ENCODE results near the gene HMCN2.

Gene HMCN2

DNA sequence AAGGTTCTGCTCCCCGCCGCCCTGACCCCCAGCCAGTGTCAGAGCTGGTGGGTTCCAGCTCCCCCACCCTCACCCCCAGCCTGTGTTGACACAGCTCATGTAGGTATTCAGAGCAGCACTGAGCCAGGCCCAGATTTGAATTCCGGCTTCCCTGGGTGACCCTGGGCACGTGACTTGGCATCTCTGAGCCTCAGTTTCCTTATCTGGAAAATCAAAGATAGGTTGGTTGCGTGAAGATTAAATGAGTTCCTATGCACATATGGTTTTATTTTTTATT is 42.0 kb downstream of the HMCN2 start:
- no peak overlapping the region for H3K4me2 ChIP-seq (ENCODE audit: low read length)
- H3K27me3 ChIP-seq (ENCODE audit: low read depth, low read length) = no peaks in the 10 kb centered on the region; the same call in 1 of the 2 replicates
- H3K9ac ChIP-seq (ENCODE audit: low read length) = no peak overlapping the region
- H3K79me2 ChIP-seq (ENCODE audit: low read length) = no peaks in the 10 kb centered on the region
- H3K9me3 ChIP-seq (ENCODE audit: insufficient read depth, low read length) = no peaks in the 10 kb centered on the region
- no peak overlapping the region for H3K27ac ChIP-seq (ENCODE audit: low read length)
- H2AFZ ChIP-seq (ENCODE audit: low read depth, low read length) = no peak overlapping the region
- no peaks in the 10 kb centered on the region for H4K20me1 ChIP-seq (ENCODE audit: insufficient read depth, low read length)
- no peaks in the 10 kb centered on the region for H3K36me3 ChIP-seq (replicated peaks; ENCODE audit: low read depth, low read length)
- H3K4me1 ChIP-seq (ENCODE audit: low read length) = no peaks in the 10 kb centered on the region
- no peak for TF ChIP-seq EZH2phosphoT487 (IDR thresholded peaks at IDR 0.05; ENCODE audit: low read depth)
- TF ChIP-seq, protein P1, sequence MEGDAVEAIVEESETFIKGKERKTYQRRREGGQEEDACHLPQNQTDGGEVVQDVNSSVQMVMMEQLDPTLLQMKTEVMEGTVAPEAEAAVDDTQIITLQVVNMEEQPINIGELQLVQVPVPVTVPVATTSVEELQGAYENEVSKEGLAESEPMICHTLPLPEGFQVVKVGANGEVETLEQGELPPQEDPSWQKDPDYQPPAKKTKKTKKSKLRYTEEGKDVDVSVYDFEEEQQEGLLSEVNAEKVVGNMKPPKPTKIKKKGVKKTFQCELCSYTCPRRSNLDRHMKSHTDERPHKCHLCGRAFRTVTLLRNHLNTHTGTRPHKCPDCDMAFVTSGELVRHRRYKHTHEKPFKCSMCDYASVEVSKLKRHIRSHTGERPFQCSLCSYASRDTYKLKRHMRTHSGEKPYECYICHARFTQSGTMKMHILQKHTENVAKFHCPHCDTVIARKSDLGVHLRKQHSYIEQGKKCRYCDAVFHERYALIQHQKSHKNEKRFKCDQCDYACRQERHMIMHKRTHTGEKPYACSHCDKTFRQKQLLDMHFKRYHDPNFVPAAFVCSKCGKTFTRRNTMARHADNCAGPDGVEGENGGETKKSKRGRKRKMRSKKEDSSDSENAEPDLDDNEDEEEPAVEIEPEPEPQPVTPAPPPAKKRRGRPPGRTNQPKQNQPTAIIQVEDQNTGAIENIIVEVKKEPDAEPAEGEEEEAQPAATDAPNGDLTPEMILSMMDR (IDR thresholded peaks at IDR 0.05; ENCODE audit: low read depth, low read length) = no peak
- no peak overlapping the region for H3K4me3 ChIP-seq (ENCODE audit: low read length)

DNA sequence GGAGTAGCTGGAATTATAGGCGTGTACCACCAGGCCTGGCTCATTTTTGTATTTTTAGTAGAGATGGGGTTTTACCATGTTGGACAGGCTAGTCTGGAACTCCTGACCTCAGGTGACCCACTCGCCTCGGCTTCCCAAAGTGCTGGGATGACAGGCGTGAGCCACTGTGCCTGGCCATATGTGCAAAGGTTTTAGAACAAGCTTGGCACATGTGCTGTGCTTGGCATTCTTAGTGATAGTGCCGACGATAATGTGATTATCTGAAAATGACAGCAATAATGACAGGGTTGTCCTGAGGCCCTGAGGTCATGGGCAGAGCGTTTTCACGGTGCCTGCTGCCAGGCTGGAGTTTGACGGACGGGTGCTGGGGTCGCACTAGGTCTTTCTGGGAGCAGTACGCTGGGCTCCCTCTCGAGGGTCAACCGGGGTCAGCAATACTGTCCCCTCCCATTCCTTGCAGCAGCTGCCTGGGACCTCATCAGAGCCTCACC is 42.6 kb downstream of the HMCN2 start:
- TF ChIP-seq, protein P1 (IDR thresholded peaks at IDR 0.05; ENCODE audit: low read depth, low read length) = no peak
- TF ChIP-seq EZH2phosphoT487 (IDR thresholded peaks at IDR 0.05; ENCODE audit: low read depth) = no peak
- H3K36me3 ChIP-seq (replicated peaks; ENCODE audit: low read depth, low read length) = no peaks in the 10 kb centered on the region
- H3K27me3 ChIP-seq (ENCODE audit: low read depth, low read length) = no peaks in the 10 kb centered on the region; the same call in 1 of the 2 replicates

DNA sequence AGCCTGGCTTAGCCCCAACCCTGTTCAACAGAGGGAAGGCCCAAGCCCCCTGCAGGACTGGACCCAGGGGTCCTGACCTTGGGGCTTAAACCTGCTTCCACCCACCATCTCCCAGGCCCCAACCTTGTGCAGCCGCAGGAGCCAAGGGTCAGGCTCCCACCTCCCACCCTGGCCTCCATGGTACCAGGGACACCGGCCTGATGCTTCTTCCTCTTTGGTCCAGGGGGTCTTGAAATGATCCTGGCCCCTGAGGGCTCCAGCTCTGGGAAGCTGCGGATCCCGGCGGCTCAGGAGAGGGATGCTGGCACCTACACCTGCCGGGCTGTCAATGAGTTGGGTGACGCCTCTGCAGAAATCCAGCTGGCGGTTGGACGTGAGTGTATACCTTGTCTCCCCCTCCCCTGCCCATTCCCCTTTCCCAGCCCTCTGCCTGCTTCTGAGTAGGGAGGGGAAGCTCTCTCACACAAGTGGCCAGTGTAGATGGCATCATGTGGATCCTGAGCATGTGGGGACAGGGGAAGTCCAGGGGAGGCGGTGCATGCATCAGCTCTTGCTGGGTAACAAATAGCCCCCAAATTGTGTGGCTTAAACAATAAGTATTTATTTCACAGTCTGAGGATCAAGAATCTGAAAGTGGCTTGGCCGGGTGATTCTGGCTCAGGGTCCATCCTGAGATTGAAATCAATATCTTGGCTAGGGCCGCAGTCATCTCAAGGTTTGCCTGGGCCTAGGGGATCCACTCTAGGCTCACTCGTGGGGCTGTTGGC is 44.3 kb downstream of the HMCN2 start:
- no peaks in the 10 kb centered on the region for H3K9me3 ChIP-seq (ENCODE audit: insufficient read depth, low read length)
- H3K27me3 ChIP-seq (ENCODE audit: low read depth, low read length) = no peaks in the 10 kb centered on the region; the same call in 1 of the 2 replicates
- no peaks in the 10 kb centered on the region for H3K36me3 ChIP-seq (replicated peaks; ENCODE audit: low read depth, low read length)
- no peak overlapping the region for H3K9ac ChIP-seq (ENCODE audit: low read length)
- H4K20me1 ChIP-seq (ENCODE audit: insufficient read depth, low read length) = no peaks in the 10 kb centered on the region
- no peak overlapping the region for H3K27ac ChIP-seq (ENCODE audit: low read length)
- no peak overlapping the region for H3K4me2 ChIP-seq (ENCODE audit: low read length)
- TF ChIP-seq EZH2phosphoT487 (IDR thresholded peaks at IDR 0.05; ENCODE audit: low read depth) = no peak
- TF ChIP-seq, protein P1 (IDR thresholded peaks at IDR 0.05; ENCODE audit: low read depth, low read length) = no peak
- H3K4me1 ChIP-seq (ENCODE audit: low read length) = peaks cover 18% of the 10 kb centered on the region
- no peak overlapping the region for H2AFZ ChIP-seq (ENCODE audit: low read depth, low read length)
- H3K79me2 ChIP-seq (ENCODE audit: low read length) = no peaks in the 10 kb centered on the region
- no peak overlapping the region for H3K4me3 ChIP-seq (ENCODE audit: low read length)

More for the DNA sequence above, 42.6 kb downstream of the HMCN2 start:
- Histone ChIP-seq H3K4me2 (ENCODE audit: low read length) (no peak overlapping the region), H3K4me3 (ENCODE audit: low read length) (no peak overlapping the region), H2AFZ (ENCODE audit: low read depth, low read length) (no peak overlapping the region), H4K20me1 (ENCODE audit: insufficient read depth, low read length) (no peaks in the 10 kb centered on the region), H3K79me2 (ENCODE audit: low read length) (no peaks in the 10 kb centered on the region), H3K9me3 (ENCODE audit: insufficient read depth, low read length) (no peaks in the 10 kb centered on the region), H3K9ac (ENCODE audit: low read length) (no peak overlapping the region), H3K27ac (ENCODE audit: low read length) (no peak overlapping the region), H3K4me1 (ENCODE audit: low read length) (peaks cover 2% of the 10 kb centered on the region; the same call in 1 of the 2 replicates)

DNA sequence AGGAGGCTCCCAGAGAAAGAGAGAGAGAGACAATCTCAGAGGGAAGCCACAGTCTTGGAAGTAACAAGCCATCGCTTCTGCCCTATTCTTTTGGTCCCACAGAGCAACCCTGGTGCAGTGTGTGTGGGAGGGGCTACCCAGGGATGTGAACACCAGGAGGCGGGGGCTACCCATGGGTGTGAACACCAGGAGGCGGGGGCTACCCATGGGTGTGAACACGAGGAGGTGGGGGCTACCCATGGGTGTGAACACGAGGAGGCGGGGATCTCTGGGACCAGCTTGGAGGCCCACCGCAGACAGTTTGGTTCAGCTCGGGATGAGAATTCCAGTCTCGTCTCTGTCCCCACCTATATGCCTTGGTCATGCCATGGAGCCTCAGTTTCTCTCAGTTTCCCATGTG is 44.9 kb downstream of the HMCN2 start:
- Histone ChIP-seq H3K4me3 (ENCODE audit: low read length) (no peak overlapping the region), H2AFZ (ENCODE audit: low read depth, low read length) (no peak overlapping the region), H3K36me3 (replicated peaks; ENCODE audit: low read depth, low read length) (no peaks in the 10 kb centered on the region), H3K27me3 (ENCODE audit: low read depth, low read length) (no peaks in the 10 kb centered on the region), H3K9ac (ENCODE audit: low read length) (no peak overlapping the region), H4K20me1 (ENCODE audit: insufficient read depth, low read length) (no peaks in the 10 kb centered on the region), H3K79me2 (ENCODE audit: low read length) (no peaks in the 10 kb centered on the region), H3K9me3 (ENCODE audit: insufficient read depth, low read length) (no peaks in the 10 kb centered on the region), H3K4me2 (ENCODE audit: low read length) (no peak overlapping the region), H3K27ac (ENCODE audit: low read length) (no peak overlapping the region), H3K4me1 (ENCODE audit: low read length) (peaks cover 21% of the 10 kb centered on the region)
- TF ChIP-seq, protein P1 (IDR thresholded peaks at IDR 0.05; ENCODE audit: low read depth, low read length) = no peak
- TF ChIP-seq EZH2phosphoT487 (IDR thresholded peaks at IDR 0.05; ENCODE audit: low read depth) = no peak

Data from OCI-LY3 (cell line).